Measurements from ENCODE around the gene SELENOT.

SELENOT gene

GRCh38 chr3:150673966-150674365 is 70.8 kb downstream of the SELENOT start:
- DNase-seq = no peak

GRCh38 chr3:150675587-150675986 is 72.5 kb downstream of the SELENOT start:
- DNase-seq = no peak

Data from NCI-H1092 treated with DMSO at 0.1 percent for 48 hours (cell line).